H9 (cell line): ENCODE results near the gene KRTAP10-10. TPM values are rescaled to one million over a fixed set of nuclear protein-coding genes. Genes with fewer than 3 reads are reported as not detected.

Experiments used
- DNase-seq: peaks from one replicate; pipeline ENCODE4 v3.0.0-alpha.2; 2017
- H2AFZ ChIP-seq: one replicate; pipeline ENCODE4 v1.6.1; 2013; ENCODE audit warnings: mild to moderate bottlenecking, low read length, control low read depth, moderate library complexity
- H2AK5ac ChIP-seq: 2 replicates; pipeline ENCODE4 v1.6.1; 2013; ENCODE audit warnings: low read length, control low read depth, mixed read lengths; ENCODE audit not compliant: insufficient read length
- H2BK120ac ChIP-seq: one replicate; pipeline ENCODE4 v1.6.1; 2013; ENCODE audit warnings: low read depth, mild to moderate bottlenecking, low read length, control low read depth, inconsistent platforms; ENCODE audit not compliant: poor library complexity, severe bottlenecking
- H2BK12ac ChIP-seq: 2 replicates; pipeline ENCODE4 v1.6.1; 2013; ENCODE audit warnings: low read length, control low read depth, mixed read lengths, low read depth; ENCODE audit not compliant: insufficient read length
- H2BK15ac ChIP-seq: 2 replicates; pipeline ENCODE4 v1.6.1; 2013; ENCODE audit warnings: low read depth, low read length, control low read depth
- H2BK20ac ChIP-seq: one replicate; pipeline ENCODE4 v1.6.1; 2013; ENCODE audit warnings: low read depth, mild to moderate bottlenecking, low read length, control low read depth, inconsistent platforms; ENCODE audit not compliant: poor library complexity, severe bottlenecking
- H2BK5ac ChIP-seq: 2 replicates; pipeline ENCODE4 v1.6.1; 2013; ENCODE audit warnings: low read length, control low read depth, mixed read lengths; ENCODE audit not compliant: insufficient read length
- H3K14ac ChIP-seq: 2 replicates; pipeline ENCODE4 v1.6.1; 2013; ENCODE audit warnings: low read length, control low read depth; ENCODE audit not compliant: insufficient read depth
- H3K18ac ChIP-seq: 2 replicates; pipeline ENCODE4 v1.6.1; 2013; ENCODE audit warnings: low read depth, mild to moderate bottlenecking, mixed read lengths, low read length, control low read depth; ENCODE audit not compliant: insufficient read length
- H3K23ac ChIP-seq: 2 replicates; pipeline ENCODE4 v1.6.1; 2013; ENCODE audit warnings: low read length, control low read depth, mixed read lengths, low read depth; ENCODE audit not compliant: insufficient read length
- H3K23me2 ChIP-seq: 2 replicates; pipeline ENCODE4 v1.6.1; 2013; ENCODE audit warnings: low read depth, mild to moderate bottlenecking, mixed read lengths, low read length, control low read depth; ENCODE audit not compliant: insufficient read length, poor library complexity, severe bottlenecking
- H3K27ac ChIP-seq: 2 replicates; pipeline ENCODE4 v1.5.1; 2013; ENCODE audit warnings: low read length, control low read depth, mixed read lengths, low read depth; ENCODE audit not compliant: insufficient read length
- H3K27me3 ChIP-seq: 2 replicates; pipeline ENCODE4 v1.6.1; 2013; ENCODE audit warnings: low read length, control low read depth, inconsistent platforms; ENCODE audit not compliant: insufficient read depth
- H3K4ac ChIP-seq: 2 replicates; pipeline ENCODE4 v1.6.1; 2013; ENCODE audit warnings: low read depth, mild to moderate bottlenecking, control low read depth, inconsistent platforms, low read length, moderate library complexity
- H3K4me1 ChIP-seq: 2 replicates; pipeline ENCODE4 v1.6.1; 2013; ENCODE audit warnings: low read length, control low read depth, inconsistent platforms; ENCODE audit not compliant: insufficient read depth
- H3K4me2 ChIP-seq: 2 replicates; pipeline ENCODE4 v1.6.1; 2013; ENCODE audit warnings: low read length, control low read depth, mixed read lengths; ENCODE audit not compliant: insufficient read length, insufficient read depth
- H3K56ac ChIP-seq: 2 replicates; pipeline ENCODE4 v1.6.1; 2013; ENCODE audit warnings: low read depth, mild to moderate bottlenecking, mixed read lengths, low read length, control low read depth; ENCODE audit not compliant: insufficient read length
- H3K79me1 ChIP-seq: 2 replicates; pipeline ENCODE4 v1.6.1; 2013; ENCODE audit warnings: low read depth, mild to moderate bottlenecking, moderate library complexity, low read length, control low read depth, inconsistent platforms; ENCODE audit not compliant: insufficient read depth, poor library complexity, severe bottlenecking
- H3K79me2 ChIP-seq: 2 replicates; pipeline ENCODE4 v1.6.1; 2013; ENCODE audit warnings: low read length, control low read depth, inconsistent platforms; ENCODE audit not compliant: insufficient read depth
- H3K9ac ChIP-seq: 2 replicates; pipeline ENCODE4 v1.6.1; 2013; ENCODE audit warnings: low read length, control low read depth, mixed read lengths; ENCODE audit not compliant: insufficient read length; ENCODE audit errors: extremely low read depth
- H3K9me3 ChIP-seq: one replicate; pipeline ENCODE4 v1.6.1; 2013; ENCODE audit warnings: low read depth, low read length, inconsistent platforms; ENCODE audit not compliant: control insufficient read depth
- H3T11ph ChIP-seq: one replicate; pipeline ENCODE4 v1.6.1; 2013; ENCODE audit warnings: mild to moderate bottlenecking, low read length, control low read depth, inconsistent platforms
- H4K20me1 ChIP-seq: one replicate; pipeline ENCODE4 v1.6.1; 2013; ENCODE audit not compliant: control insufficient read depth, insufficient read length, insufficient read depth
- H4K5ac ChIP-seq: 2 replicates; pipeline ENCODE4 v1.6.1; 2013; ENCODE audit warnings: low read depth, mild to moderate bottlenecking, mixed read lengths, low read length, control low read depth; ENCODE audit not compliant: insufficient read length
- H4K8ac ChIP-seq: replicated peaks from 2 replicates; pipeline ENCODE4 v1.6.1; 2013; ENCODE audit warnings: low read length, control low read depth, mixed read lengths, low read depth; ENCODE audit not compliant: insufficient read length
- H4K91ac ChIP-seq: 2 replicates; pipeline ENCODE4 v1.6.1; 2013; ENCODE audit warnings: low read depth, mild to moderate bottlenecking, moderate library complexity, mixed read lengths, low read length, control low read depth; ENCODE audit not compliant: insufficient read length
- H3K27ac Mint-ChIP-seq, 3 experiments: 2 replicates in 2 of 3; 3 replicates in 1 of 3; pipeline ENCODE4 v1.8.0; 2020 to 2021; ENCODE audit warnings: mixed read lengths in 3 of 3, mild to moderate bottlenecking in 1 of 3, moderate library complexity in 1 of 3
- H3K27me3 Mint-ChIP-seq: 2 replicates; pipeline ENCODE4 v1.8.0; 2021; ENCODE audit warnings: low read depth, mild to moderate bottlenecking, moderate library complexity, mixed read lengths
- H3K36me3 Mint-ChIP-seq, 3 experiments: 2 replicates in 2 of 3; 3 replicates in 1 of 3; pipeline ENCODE4 v1.8.0; 2020 to 2021; ENCODE audit warnings: low read depth in 3 of 3, mixed read lengths in 3 of 3; ENCODE audit not compliant: insufficient read depth in 1 of 3
- H3K4me1 Mint-ChIP-seq, 2 experiments: 2 replicates each; pipeline ENCODE4 v1.8.0; 2020; ENCODE audit warnings: mixed read lengths in 2 of 2
- H3K4me3 Mint-ChIP-seq, 2 experiments: 2 replicates in 1 of 2; 3 replicates in 1 of 2; pipeline ENCODE4 v1.8.0; 2020 to 2021; ENCODE audit warnings: mild to moderate bottlenecking in 2 of 2, mixed read lengths in 2 of 2, moderate library complexity in 1 of 2
- H3K9me3 Mint-ChIP-seq, 2 experiments: 2 replicates in 1 of 2; 3 replicates in 1 of 2; pipeline ENCODE4 v1.8.0; 2020; ENCODE audit warnings: mild to moderate bottlenecking in 2 of 2, mixed read lengths in 2 of 2, moderate library complexity in 1 of 2
- CTCF ChIP-seq: fragments of 200-600 bp; sonication (generic); conservative IDR thresholded peaks from 3 replicates; pipeline ENCODE4 v1.8.0; 2021; ENCODE audit warnings: antibody characterized with exemption, mild to moderate bottlenecking
- WGBS: extraction: QIAGEN DNeasy Blood & Tissue Kit; methylation state at CpG from one replicate; pipeline ENCODE4 v1.1.7; 2013; ENCODE audit warnings: missing lambda C conversion rate, low lambda C conversion rate, mixed read lengths; ENCODE audit not compliant: insufficient read length; ENCODE audit errors: extremely low coverage; 5-methylcytosine and 5-hydroxymethylcytosine counted together
- total RNA-seq: library from RNA; stranded (reverse); gene quantifications from 2 replicates; pipeline ENCODE4 v1.2.1, GENCODE V29; 2021

Gene KRTAP10-10
- total RNA-seq, 1 experiment from 2014 or later: not detected

DNA sequence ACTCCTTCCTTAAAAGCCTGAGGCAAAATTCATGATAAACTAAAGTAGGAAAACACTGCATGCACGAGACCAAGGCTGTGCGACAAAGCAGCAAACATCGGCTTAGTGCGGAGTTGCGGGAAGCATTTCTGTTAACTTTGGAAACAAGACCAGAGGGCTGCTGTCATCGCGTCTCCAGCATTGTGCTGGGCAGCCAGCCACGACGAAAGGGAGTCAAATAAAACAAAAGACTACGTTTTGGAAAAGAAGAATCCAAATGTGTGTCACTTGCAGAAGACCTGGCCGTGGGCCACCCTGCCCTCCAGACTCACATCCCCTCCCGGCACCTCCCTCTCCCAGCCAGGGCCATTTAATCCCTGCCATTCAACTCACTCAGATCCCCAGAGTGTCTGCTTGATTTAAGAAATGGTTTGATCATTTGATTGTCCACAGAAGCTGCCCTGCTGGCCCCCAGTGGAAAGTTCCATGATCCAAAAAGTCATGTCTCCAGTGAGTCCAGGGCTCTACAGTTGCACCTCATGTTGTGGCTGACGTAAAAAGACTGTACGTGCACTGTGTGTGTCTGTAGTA lies 6.7 kb downstream of the KRTAP10-10 start:
- no peak overlapping the region for H2BK120ac ChIP-seq
- H2BK12ac ChIP-seq: no peak overlapping the region
- H2BK20ac ChIP-seq: no peak overlapping the region
- H2AFZ ChIP-seq: no peak overlapping the region
- H2BK5ac ChIP-seq: no peak overlapping the region
- no peak overlapping the region for H3K23ac ChIP-seq
- no peak overlapping the region for H3K4me2 ChIP-seq
- no peak overlapping the region for H2BK15ac ChIP-seq
- H3T11ph ChIP-seq: no peak overlapping the region
- no peak overlapping the region for H4K91ac ChIP-seq
- no peaks in the 10 kb centered on the region for H3K27me3 ChIP-seq
- no peaks in the 10 kb centered on the region for H3K9me3 ChIP-seq
- H4K5ac ChIP-seq: no peak overlapping the region
- Mint-ChIP-seq H3K4me3 (no peak overlapping the region), H3K27me3 (peaks cover 8% of the 10 kb centered on the region), H3K4me1 (peaks cover 13 to 14% of the 10 kb centered on the region in 2 experiments), H3K36me3 (peaks cover 9 to 20% (median 16%) of the 10 kb centered on the region in 3 experiments), H3K9me3 (peaks cover 22 to 25% of the 10 kb centered on the region in 2 experiments), H3K27ac (no peak overlapping the region)
- H4K8ac ChIP-seq: no peak overlapping the region
- H3K79me1 ChIP-seq: no peaks in the 10 kb centered on the region
- H3K4ac ChIP-seq: no peak overlapping the region
- TF ChIP-seq CTCF: no peak
- no peaks in the 10 kb centered on the region for H3K4me1 ChIP-seq
- no peaks in the 10 kb centered on the region for H4K20me1 ChIP-seq
- no peak overlapping the region for H3K14ac ChIP-seq
- peaks cover 2% of the 10 kb centered on the region for H3K23me2 ChIP-seq
- no peaks in the 10 kb centered on the region for H3K79me2 ChIP-seq
- H3K27ac ChIP-seq: no peak overlapping the region
- H3K9ac ChIP-seq: no peak overlapping the region
- no CpG with 5 or more reads among the region's 14 CpGs for WGBS
- H2AK5ac ChIP-seq: no peak overlapping the region
- no peak overlapping the region for H3K18ac ChIP-seq
- no peak overlapping the region for H3K56ac ChIP-seq
- no peak for DNase-seq
